Measurements from ENCODE around the gene WRAP53.

Gene WRAP53

DNA sequence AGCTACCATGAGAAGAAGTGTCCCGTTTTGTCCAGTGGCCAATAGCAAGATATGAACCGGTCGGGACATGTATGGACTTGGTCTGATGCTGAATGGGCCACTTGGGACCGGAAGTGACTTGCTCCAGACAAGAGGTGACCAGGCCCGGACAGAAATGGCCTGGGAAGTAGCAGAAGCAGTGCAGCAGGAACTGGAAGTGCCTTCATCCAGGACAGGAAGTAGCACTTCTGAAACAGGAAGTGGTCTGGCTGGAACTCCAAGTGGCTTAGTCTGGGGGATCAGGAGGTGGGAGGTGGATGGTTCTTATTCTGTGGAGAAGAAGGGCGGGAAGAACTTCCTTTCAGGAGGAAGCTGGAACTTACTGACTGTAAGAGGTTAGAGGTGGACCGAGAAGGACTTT is 22.0 kb downstream of the WRAP53 start:
- no peak for DNase-seq

GRCh38 chr17:7711051-7711755 is 22.9 kb downstream of the WRAP53 start:
- DNase-seq, result no peak

GRCh38 chr17:7712111-7712771 is 24.0 kb downstream of the WRAP53 start:
- DNase-seq, result peak; percentile 72

DNA sequence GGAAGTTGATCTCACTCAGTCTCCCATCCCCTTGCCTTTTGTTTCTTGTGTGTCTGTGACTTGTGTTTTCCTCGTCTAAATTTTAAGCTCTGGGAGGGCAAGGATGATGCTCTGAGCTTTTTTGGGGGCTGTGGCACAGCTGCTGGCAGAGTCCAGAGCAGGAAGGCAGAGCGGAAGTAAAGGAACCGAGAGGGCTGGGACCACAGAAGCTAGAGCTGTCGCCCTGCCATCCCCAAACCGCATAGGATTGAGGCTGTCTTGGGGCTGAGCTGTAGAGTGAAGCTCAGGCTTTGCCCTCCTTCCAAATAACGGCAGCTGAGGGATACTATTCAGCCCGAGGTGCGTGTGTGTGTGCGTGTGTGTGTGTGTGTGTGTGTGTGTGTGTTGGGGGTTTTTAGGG is 25.5 kb downstream of the WRAP53 start:
- no peak for DNase-seq

GRCh38 chr17:7714721-7715594 is 26.7 kb downstream of the WRAP53 start:
- DNase-seq, result peak; percentile 20

- peak; percentile 51 for DNase-seq
These were observed 27.9 kb downstream of the WRAP53 start for GRCh38 chr17:7715936-7716886.

DNA sequence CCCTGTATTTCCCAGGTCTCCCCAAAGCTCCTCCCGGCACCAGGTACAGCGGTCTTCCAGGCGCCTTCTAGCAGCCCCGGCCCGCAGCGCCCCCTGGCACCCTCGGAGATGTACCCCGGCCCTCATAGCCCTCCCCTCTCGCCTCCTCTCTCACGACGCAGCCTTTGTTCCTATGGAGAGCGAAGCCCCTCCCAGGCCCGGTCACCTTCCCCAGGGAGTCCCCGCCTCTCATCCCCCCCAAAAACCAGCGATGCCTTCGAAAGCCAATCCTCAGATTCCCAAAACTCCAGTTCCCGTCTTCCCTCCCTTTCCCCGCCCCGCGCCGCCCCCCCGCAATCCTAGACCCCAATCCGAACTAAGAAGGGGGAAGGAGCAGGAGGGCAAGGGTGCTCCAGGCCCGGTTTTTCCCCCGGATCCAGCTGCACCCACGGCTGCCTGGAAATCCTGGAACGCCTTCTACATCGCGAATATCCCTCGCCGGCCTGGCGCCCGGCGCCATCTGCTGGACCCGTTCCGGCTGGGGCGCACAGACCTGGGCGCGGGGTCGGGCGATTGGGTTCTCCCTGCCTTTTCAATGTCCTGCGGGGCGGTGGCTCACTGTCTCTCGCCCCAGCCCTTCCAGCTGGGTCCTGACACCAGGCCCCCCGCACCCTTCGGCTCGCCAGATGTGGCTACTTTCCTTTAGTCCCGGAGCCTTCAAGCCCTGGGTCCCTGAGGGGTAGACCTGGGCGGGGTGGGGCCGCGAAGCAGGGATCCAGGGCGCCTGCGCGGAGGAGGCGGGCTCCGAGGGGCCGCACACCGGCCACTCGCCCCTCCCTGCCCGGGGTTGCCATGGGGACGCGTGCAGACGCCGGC is 28.9 kb downstream of the WRAP53 start, which contains the start of gene DNAH2:
Gene DNAH2, plus strand, starts transcription at position 844 of the 855 bp plus-strand sequence. CDS start 1,991 bp downstream, outside the sequence.
- DNase-seq, result peak; percentile 96

GRCh38 chr17:7717756-7718350 is 29.6 kb downstream of the WRAP53 start:
- DNase-seq, result peak; percentile 83

DNA sequence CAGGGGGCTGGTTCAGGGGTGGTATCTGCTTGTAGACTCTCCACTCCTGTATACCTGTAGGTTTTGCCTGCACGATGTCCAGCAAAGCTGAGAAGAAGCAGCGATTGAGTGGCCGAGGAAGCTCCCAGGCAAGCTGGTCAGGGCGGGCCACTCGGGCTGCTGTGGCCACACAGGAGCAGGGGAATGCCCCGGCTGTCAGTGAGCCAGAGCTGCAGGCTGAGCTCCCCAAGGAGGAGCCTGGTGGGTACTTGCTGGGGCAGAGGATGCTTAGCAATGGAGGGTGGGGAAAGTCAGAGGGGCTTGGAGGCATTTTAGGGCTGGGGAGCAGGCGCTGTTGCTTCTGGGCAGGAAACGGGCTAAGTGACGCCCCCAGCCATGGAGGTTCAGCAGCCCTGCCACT is 31.4 kb downstream of the WRAP53 start:
- DNase-seq, result no peak

- DNase-seq, result peak; percentile 96
These were observed 31.8 kb downstream of the WRAP53 start for GRCh38 chr17:7720125-7720524.

GRCh38 chr17:7721612-7722011 is 33.3 kb downstream of the WRAP53 start:
- no peak for DNase-seq

GRCh38 chr17:7727886-7728285 is 39.6 kb downstream of the WRAP53 start:
- DNase-seq, result no peak

DNA sequence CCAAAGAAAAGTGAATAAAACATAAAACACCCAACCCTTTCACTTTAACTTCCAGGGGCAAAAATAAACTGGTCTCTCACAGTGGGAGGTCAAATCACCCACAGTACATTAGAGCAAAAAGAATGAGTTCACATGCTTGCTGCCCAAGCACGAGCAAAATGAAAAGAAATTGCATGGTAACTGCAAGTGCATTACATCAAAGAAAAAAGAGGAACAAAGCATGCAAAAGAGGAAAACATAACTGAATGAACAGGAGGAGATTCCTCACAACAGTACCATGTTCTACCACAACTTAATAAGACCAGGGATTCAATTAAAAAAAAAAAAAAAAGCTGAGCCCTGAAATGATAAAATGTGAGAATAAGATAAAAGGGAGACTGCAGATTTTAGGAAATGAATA is 41.5 kb downstream of the WRAP53 start:
- peak; percentile 77 for DNase-seq

- no peak for DNase-seq
These were observed 44.8 kb downstream of the WRAP53 start for GRCh38 chr17:7732981-7733539.

DNA sequence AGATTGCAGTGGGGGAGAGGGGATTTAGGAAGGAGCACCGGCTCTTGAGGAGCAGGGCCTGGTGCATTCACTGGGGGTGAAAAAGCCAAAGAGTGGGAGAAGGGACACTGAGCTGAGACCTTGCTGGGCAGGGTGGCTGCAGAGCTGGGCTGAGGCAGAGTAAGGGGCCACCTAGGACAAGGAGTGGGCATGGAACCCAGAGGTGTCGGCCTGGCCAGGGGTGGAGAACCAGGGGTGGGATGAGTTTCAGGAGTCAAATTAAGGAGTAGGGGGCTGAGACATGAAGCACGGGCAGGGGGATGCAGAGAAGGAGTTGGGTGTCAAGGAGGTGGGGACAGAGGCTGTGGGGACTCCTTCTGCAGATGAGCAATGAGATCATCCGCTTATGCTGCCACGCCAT is 49.3 kb downstream of the WRAP53 start:
- DNase-seq, result no peak

- no peak for DNase-seq
These were observed 51.5 kb downstream of the WRAP53 start for GRCh38 chr17:7739746-7740145.

DNA sequence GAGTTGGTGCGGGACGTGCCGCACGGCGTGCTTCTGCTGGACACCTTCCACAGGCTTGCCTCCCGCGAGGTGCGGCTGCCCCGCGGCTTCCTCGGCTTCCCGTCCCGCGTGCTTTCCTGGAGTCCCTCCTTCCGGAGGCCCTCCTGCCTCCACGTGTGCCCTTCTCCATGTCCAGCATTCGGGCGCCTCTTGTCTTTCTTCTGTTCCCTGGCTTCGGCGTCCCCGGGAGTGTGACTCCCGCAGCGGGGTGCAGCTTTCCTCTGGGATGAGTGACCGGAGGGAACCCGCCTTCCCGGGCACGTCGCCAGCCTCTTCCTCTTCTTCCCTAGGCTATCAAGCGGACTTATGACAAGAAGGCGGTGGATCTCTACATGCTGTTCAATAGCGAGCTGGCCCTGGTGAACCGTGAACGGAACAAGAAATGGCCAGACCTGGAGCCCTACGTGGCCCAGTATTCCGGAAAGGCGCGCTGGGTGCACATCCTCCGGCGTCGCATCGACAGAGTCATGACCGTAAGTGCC is 52.3 kb downstream of the WRAP53 start:
- DNase-seq, result peak; percentile 82

DNA sequence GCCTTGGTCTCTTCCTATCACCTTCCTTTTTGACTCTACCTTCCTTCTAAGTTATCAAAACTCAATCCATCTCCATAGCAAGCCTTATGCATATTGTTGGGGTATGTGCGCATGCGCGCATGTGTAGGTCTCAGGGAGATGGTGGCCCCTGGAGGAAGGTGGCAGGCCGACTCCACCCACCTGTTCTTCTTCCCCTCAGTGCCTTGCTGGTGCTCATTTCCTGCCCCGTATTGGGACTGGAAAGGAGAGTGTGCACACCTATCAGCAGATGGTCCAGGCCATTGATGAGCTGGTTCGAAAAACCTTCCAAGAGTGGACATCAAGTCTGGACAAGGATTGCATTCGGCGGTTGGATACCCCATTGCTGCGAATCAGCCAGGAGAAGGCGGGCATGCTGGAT is 54.5 kb downstream of the WRAP53 start:
- no peak for DNase-seq

GRCh38 chr17:7744416-7744815 is 56.1 kb downstream of the WRAP53 start:
- no peak for DNase-seq

- DNase-seq, result no peak
These were observed 57.6 kb downstream of the WRAP53 start for GRCh38 chr17:7745748-7746470.

Data from NCI-H69 (cell line).